ENCODE data around the gene KHDC4.

- TF ChIP-seq EZH2 (IDR thresholded peaks at IDR 0.05; ENCODE audit: low read length, missing control alignments) (no peak), CTCF (conservative IDR thresholded peaks at IDR 0.05 in 1 of 2, IDR thresholded peaks at IDR 0.05 in 1 of 2; ENCODE audit: low read depth in 1 of 2, low read length in 2 of 2) (no peak)
These were observed 40.6 kb downstream of the KHDC4 start for GRCh38 chr1:155893389-155894142.
